ENCODE results near the gene SLC27A6.

SLC27A6 gene

GRCh38 chr5:129061849-129062248 is 96.6 kb downstream of the SLC27A6 start:
- no peak for DNase-seq (ENCODE audit: extremely low read depth in 1 of 2, low read depth in 1 of 2)

- no peak for DNase-seq (ENCODE audit: extremely low read depth in 1 of 2, low read depth in 1 of 2)
These were observed 98.3 kb downstream of the SLC27A6 start for GRCh38 chr5:129063483-129064113.

- no peak for DNase-seq (ENCODE audit: extremely low read depth in 1 of 2, low read depth in 1 of 2)
These were observed 100.4 kb downstream of the SLC27A6 start for GRCh38 chr5:129065721-129066120.

- DNase-seq (ENCODE audit: extremely low read depth in 1 of 2, low read depth in 1 of 2): no peak
These were observed 102.5 kb downstream of the SLC27A6 start for GRCh38 chr5:129067745-129068144.

- DNase-seq (ENCODE audit: extremely low read depth in 1 of 2, low read depth in 1 of 2): no peak
These were observed 104.0 kb downstream of the SLC27A6 start for GRCh38 chr5:129069292-129069691.

GRCh38 chr5:129073111-129073510 is 107.8 kb downstream of the SLC27A6 start:
- no peak for DNase-seq (ENCODE audit: extremely low read depth in 1 of 2, low read depth in 1 of 2)

GRCh38 chr5:129074903-129075302 is 109.6 kb downstream of the SLC27A6 start:
- no peak for DNase-seq (ENCODE audit: extremely low read depth in 1 of 2, low read depth in 1 of 2)

- no peak for DNase-seq (ENCODE audit: extremely low read depth in 1 of 2, low read depth in 1 of 2)
These were observed 112.3 kb downstream of the SLC27A6 start for GRCh38 chr5:129077433-129078075.

GRCh38 chr5:129078247-129078646 is 113.0 kb downstream of the SLC27A6 start:
- no peak for DNase-seq (ENCODE audit: extremely low read depth in 1 of 2, low read depth in 1 of 2)

GRCh38 chr5:129078660-129079059 is 113.4 kb downstream of the SLC27A6 start:
- DNase-seq (ENCODE audit: extremely low read depth in 1 of 2, low read depth in 1 of 2): no peak

GRCh38 chr5:129079496-129079895 is 114.2 kb downstream of the SLC27A6 start:
- DNase-seq (ENCODE audit: extremely low read depth in 1 of 2, low read depth in 1 of 2): no peak

GRCh38 chr5:129080766-129081165 is 115.5 kb downstream of the SLC27A6 start:
- DNase-seq (ENCODE audit: extremely low read depth in 1 of 2, low read depth in 1 of 2): no peak

- no peak for DNase-seq (ENCODE audit: extremely low read depth in 1 of 2, low read depth in 1 of 2)
These were observed 117.2 kb downstream of the SLC27A6 start for GRCh38 chr5:129082225-129083136.

Data from stimulated activated CD8-positive, alpha-beta memory T cell treated with anti-CD3 and anti-CD28 coated beads, Interleukin-7, amount 100 ng/mL, for 48 hours (primary cell).